ENCODE measurements around the gene C1orf122.

GRCh38 chr1:37793773-37794371, 13.7 kb upstream of the C1orf122 start, which contains the start of gene MANEAL:
- no peak for TF ChIP-seq CTCF (IDR thresholded peaks at IDR 0.05)
- TF ChIP-seq POLR2A (IDR thresholded peaks at IDR 0.05): no peak

Data from lower leg skin (tissue), 3 donors.